Transverse colon (tissue), 4 donors: ENCODE measurements around the gene APBB2. TPM values are rescaled to one million over a fixed set of nuclear protein-coding genes. Genes with fewer than 3 reads are reported as not detected.

Experiments used
- DNase-seq: peaks from one replicate; pipeline ENCODE4 v3.0.0-alpha.2; 2019
- H3K27ac ChIP-seq, 4 donors: fragments of 200-600 bp; sonication (generic); 2 replicates each; pipeline ENCODE4 v1.5.1; 2016 to 2018; ENCODE audit warnings: inconsistent platforms in 4 of 4
- H3K27me3 ChIP-seq: fragments of 200-600 bp; sonication (generic); 2 replicates; pipeline ENCODE4 v1.5.1; 2017; ENCODE audit warnings: inconsistent platforms
- H3K36me3 ChIP-seq, 4 donors: fragments of 200-600 bp; sonication (generic); 2 replicates each; pipeline ENCODE4 v1.5.1; 2017 to 2019; ENCODE audit warnings: inconsistent platforms in 4 of 4
- H3K4me1 ChIP-seq, 4 donors: fragments of 200-600 bp; sonication (generic); 2 replicates each; pipeline ENCODE4 v1.5.1; 2017 to 2020; ENCODE audit warnings: inconsistent platforms in 4 of 4
- H3K4me3 ChIP-seq, 4 donors: fragments of 200-600 bp; sonication (generic); 1 replicate in 1 of 4; 2 replicates in 3 of 4; pipeline versions ENCODE4 v1.5.1 to v1.6.1; 2017 to 2019; ENCODE audit warnings: inconsistent platforms in 4 of 4
- H3K9me3 ChIP-seq, 2 donors: fragments of 200-600 bp; sonication (generic); 2 replicates each; pipeline ENCODE4 v1.5.1; 2017 to 2019; ENCODE audit warnings: inconsistent platforms in 2 of 2
- EP300 ChIP-seq: sonication (generic); formaldehyde crosslinking; IDR thresholded peaks from one replicate; pipeline ENCODE4 v1.6.1; 2017; ENCODE audit warnings: antibody characterized with exemption, low read depth
- POLR2A ChIP-seq: fragments of 450-650 bp; IDR thresholded peaks from one replicate; pipeline ENCODE4 v1.6.1; 2016; ENCODE audit warnings: antibody characterized with exemption, mild to moderate bottlenecking, moderate library complexity
- POLR2AphosphoS5 ChIP-seq, 3 donors: sonication (generic); formaldehyde crosslinking; IDR thresholded peaks; one replicate each; pipeline ENCODE4 v1.6.1; 2016; ENCODE audit warnings: antibody characterized with exemption in 3 of 3
- WGBS, 2 donors: methylation state at CpG; one replicate each; pipeline ENCODE4 v1.1.5; 2018; ENCODE audit warnings: low coverage in 1 of 2; 5-methylcytosine and 5-hydroxymethylcytosine counted together
- in situ Hi-C, 4 donors: fragments of 200-750 bp; cut with MboI; loops; one replicate each; pipeline versions ENCODE4 v1.15.0 to v1.15.1; 2017; ENCODE audit warnings: low sequenced_read_pairs in 3 of 4, low pct_ligation_motif_present in 1 of 4, low pct_unique_long_range_greater_than_20kb in 1 of 4
- intact Hi-C: fragments of 100-400 bp; cut with DNase I; formaldehyde crosslinking; loops from one replicate; pipeline ENCODE4 v1.15.1; 2023; ENCODE audit warnings: low total_unique reads
- total RNA-seq, 4 donors: library from RNA; depleted of rRNA; stranded (reverse); fragments of >200 nt; gene quantifications; one replicate each; pipeline ENCODE4 v1.1.0, GENCODE V29; 2016
- TF ChIP-seq, protein P1 (sequence below), 5 experiments: fragments of 200-600 bp in 3 of 5; fragments of 450-650 bp in 2 of 5; sonication (generic) in 3 of 5; IDR thresholded peaks; 1 replicate in 2 of 5; 2 replicates in 3 of 5; pipeline ENCODE4 v1.5.1; 2016 to 2017; ENCODE audit warnings: antibody characterized with exemption in 5 of 5, inconsistent platforms in 3 of 5, mild to moderate bottlenecking in 2 of 5, moderate library complexity in 1 of 5

The APBB2 gene
- total RNA-seq, 4 donors from 2014 or later, result 37.1 to 138 (median 90.1) TPM

DNA sequence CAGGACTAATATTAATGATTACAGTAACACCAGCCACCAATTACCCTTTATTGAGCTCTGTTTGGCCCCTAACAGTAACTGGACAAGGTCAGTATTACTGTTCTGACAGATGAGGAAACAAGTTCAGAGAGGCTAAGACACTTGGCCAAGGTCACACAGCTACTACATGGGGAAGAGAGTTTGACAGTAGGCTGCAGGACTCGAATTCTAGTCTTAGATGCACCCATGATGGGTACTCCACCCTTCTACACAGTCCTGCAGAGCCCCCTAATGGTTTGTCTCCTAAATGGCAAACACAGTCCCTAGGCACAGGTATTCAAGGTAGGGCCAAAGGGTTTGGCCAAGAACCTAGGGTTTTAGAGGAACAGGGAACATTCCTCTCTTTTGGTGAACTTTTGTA, 370.6 kb downstream of the APBB2 start:
- DNase-seq, result no peak
- Histone ChIP-seq H3K4me3 (no peak overlapping the region), H3K9me3 (no peaks in the 10 kb centered on the region), H3K36me3 (no peaks in the 10 kb centered on the region), H3K4me1 (no peaks in the 10 kb centered on the region), H3K27me3 (no peaks in the 10 kb centered on the region), H3K27ac (no peak overlapping the region)
- intact Hi-C loops, result no loop called here
- TF ChIP-seq, protein P1, sequence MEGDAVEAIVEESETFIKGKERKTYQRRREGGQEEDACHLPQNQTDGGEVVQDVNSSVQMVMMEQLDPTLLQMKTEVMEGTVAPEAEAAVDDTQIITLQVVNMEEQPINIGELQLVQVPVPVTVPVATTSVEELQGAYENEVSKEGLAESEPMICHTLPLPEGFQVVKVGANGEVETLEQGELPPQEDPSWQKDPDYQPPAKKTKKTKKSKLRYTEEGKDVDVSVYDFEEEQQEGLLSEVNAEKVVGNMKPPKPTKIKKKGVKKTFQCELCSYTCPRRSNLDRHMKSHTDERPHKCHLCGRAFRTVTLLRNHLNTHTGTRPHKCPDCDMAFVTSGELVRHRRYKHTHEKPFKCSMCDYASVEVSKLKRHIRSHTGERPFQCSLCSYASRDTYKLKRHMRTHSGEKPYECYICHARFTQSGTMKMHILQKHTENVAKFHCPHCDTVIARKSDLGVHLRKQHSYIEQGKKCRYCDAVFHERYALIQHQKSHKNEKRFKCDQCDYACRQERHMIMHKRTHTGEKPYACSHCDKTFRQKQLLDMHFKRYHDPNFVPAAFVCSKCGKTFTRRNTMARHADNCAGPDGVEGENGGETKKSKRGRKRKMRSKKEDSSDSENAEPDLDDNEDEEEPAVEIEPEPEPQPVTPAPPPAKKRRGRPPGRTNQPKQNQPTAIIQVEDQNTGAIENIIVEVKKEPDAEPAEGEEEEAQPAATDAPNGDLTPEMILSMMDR (IDR thresholded peaks at IDR 0.05), result no peak
- TF ChIP-seq POLR2AphosphoS5 (IDR thresholded peaks at IDR 0.05) (no peak), POLR2A (no peak), EP300 (no peak)
- WGBS, 2 donors, result 69% methylated on average over 1 of the region's 1 CpG; no CpG with 5 or more reads in 1 of the 2 donors
- in situ Hi-C loops, result no loop called here

DNA sequence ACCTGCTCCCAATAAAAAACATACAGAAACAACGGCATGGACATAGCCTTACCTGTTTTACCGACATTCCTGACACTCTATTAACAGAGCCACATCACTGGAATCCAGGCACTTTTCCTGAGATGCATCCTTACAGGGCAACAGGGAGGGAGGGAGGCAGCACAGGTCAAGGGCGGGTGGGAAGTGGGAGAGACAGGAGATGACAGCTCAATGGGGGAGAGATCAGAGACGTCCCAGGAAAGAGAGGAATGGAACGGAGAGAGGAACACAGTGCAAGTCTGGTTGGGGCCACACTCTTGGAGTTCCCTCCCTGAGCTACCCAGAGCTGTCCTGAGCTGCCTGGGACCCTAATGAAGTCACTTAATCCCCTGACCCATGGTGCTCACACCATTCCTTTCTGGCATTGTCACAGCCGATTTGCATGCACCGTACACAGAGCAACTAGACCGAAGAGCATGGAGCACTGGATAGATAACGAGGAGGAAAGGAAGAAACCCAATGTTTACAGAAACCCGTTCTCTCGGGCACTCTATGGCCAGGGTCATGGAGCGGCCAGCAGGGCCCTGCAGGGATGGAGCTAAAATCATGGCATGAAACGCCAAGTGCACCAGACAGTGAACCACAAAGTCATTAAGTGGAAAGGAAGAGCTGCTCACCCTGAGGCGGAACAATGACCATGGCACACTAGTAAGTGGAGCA, 371.5 kb downstream of the APBB2 start:
- in situ Hi-C loops, result no loop called here
- WGBS, 2 donors, result 73% methylated on average over 12 to 14 of the region's 14 CpGs
- TF ChIP-seq, protein P1 (IDR thresholded peaks at IDR 0.05), result no peak
- TF ChIP-seq POLR2AphosphoS5 (IDR thresholded peaks at IDR 0.05) (no peak), EP300 (no peak), POLR2A (no peak)

DNA sequence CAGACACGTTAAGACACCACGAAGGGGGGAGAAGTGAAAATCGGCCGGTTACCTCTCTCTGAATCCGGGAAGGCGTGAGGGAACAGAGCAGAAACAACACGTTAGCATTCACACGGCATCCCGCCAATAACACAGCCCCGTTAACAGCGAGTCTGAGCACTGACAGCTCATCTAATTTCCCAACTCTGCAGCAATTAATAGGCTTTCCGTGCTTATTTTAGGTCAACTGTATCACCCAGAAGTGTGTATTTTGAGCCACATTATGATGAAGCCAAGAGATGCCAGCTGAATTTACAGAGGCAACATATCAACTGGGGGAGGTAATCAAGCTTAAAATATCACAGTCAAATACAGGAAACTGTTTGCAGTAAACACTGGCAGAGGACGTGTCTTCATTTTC, 372.0 kb downstream of the APBB2 start:
- H3K27me3 ChIP-seq, result no peaks in the 10 kb centered on the region
- H3K9me3 ChIP-seq, result no peaks in the 10 kb centered on the region
- in situ Hi-C loops (no loop called here), intact Hi-C loops (no loop called here)
- DNase-seq, result no peak
- H3K36me3 ChIP-seq, result no peaks in the 10 kb centered on the region
- 73 to 76% methylated on average over 3 to 13 of the region's 13 CpGs for WGBS, 2 donors
- TF ChIP-seq EP300 (no peak), POLR2AphosphoS5 (IDR thresholded peaks at IDR 0.05) (peak in 1 of 3 donors; percentile 10)
- H3K4me1 ChIP-seq, result no peaks in the 10 kb centered on the region
- H3K27ac ChIP-seq, result no peak overlapping the region
- no peak overlapping the region for H3K4me3 ChIP-seq

More for the DNA sequence above, 371.5 kb downstream of the APBB2 start:
- Histone ChIP-seq H3K9me3 (no peaks in the 10 kb centered on the region), H3K36me3 (no peaks in the 10 kb centered on the region), H3K4me3 (no peak overlapping the region), H3K27me3 (no peaks in the 10 kb centered on the region), H3K27ac (no peak overlapping the region), H3K4me1 (no peaks in the 10 kb centered on the region)
- intact Hi-C loops, result no loop called here
- DNase-seq, result no peak

DNA sequence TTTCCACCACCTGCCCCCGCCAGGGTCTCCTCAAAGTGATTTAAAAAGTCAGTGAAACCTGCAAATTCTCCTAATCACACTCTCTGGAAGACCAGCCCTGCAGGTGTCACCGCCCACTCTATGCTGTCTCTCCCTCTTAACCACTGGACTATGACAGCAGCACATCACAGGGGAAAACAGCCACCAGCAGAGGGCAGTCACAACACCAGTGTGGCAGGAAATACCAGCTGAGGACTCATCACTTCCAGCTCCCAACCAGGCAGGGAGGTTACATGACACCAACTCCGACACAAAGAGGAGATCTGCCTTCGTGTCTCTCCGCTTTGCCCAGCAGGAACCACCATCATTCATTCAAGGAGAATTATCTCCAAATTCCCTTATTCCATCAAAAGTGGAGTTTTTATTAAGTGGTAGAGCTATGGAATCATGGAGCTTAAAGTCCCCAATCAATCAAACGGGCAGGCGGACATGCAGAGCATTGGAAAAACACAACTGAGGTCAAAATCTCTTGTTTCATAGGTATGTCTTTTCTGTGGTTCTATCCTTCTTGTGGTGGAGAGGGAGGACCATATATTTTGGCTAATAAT, 373.3 kb downstream of the APBB2 start:
- 79 to 100% methylated on average over 2 to 7 of the region's 7 CpGs for WGBS, 2 donors
- intact Hi-C loops, result no loop called here

More for the DNA sequence above, 373.3 kb downstream of the APBB2 start:
- TF ChIP-seq POLR2A (no peak), EP300 (no peak), POLR2AphosphoS5 (IDR thresholded peaks at IDR 0.05) (no peak)
- TF ChIP-seq, protein P1 (IDR thresholded peaks at IDR 0.05), result peak; percentile 39 to 61 (median 61)
- no peaks in the 10 kb centered on the region for H3K9me3 ChIP-seq
- H3K27ac ChIP-seq, result no peak overlapping the region
- H3K4me1 ChIP-seq, result no peaks in the 10 kb centered on the region
- in situ Hi-C loops, result no loop called here
- no peaks in the 10 kb centered on the region for H3K36me3 ChIP-seq
- DNase-seq, result peak; percentile 79
- no peak overlapping the region for H3K4me3 ChIP-seq
- no peaks in the 10 kb centered on the region for H3K27me3 ChIP-seq
